A549 treated with dexamethasone at 1 μM for 4 hours (cell line): ENCODE data around the gene GOLGA8J. TPM values are rescaled to one million over a fixed set of nuclear protein-coding genes. Genes with fewer than 3 reads are reported as not detected.

Experiments
- total RNA-seq: library from RNA; stranded (reverse); fragments of 200-300 nt; extraction: Qiagen RNA extraction; gene quantifications from 5 replicates; pipeline ENCODE4 v1.2.3, GENCODE V29; 2022

GOLGA8J gene
- not detected in 5 replicates for total RNA-seq

DNA sequence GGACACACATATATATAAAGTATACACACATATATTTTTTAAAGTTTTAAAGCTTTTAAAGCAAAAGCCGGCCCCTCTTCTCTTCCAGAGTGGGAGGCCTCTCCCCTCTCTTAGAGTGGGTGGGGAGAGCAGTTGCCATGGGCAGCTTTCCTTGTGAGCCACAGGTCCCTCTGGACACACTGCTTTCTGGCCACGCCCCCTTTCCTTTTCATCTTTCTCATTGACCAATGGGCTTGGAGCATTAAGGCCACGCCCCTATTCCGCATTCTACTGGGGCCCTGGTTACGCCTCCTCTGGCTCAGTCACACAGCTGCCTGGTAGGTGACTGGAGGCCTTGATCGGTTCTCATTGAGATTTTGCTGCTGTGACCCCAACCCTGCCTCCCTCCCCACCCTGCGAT is at the start of gene GOLGA8J:
Gene GOLGA8J, plus strand, starts transcription at position 301 of the 400 bp plus-strand sequence. Its CDS starts 98 bp downstream, at position 399.

GRCh38 chr15:30134751-30135150 is 52.0 kb downstream of the GOLGA8J start, which contains the start of gene GOLGA8T:
GOLGA8T (plus strand) TSS chr15:30135051; CDS start chr15:30135149, 98 bp downstream.

Other genes starting within 250 kb of the GOLGA8J start
- gene GOLGA8T, start 52.1 kb downstream of the GOLGA8J start, total RNA-seq: 1.1 to 1.9 TPM (median 1.6 TPM) in 5 replicates